HG03342 (cell line): ENCODE measurements around the gene GPNMB.

Experiments used
- ATAC-seq: cut with Tn5 transposase; IDR thresholded peaks from one replicate; pipeline ENCODE4 v1.9.1; 2021; ENCODE audit warnings: mild to moderate bottlenecking, moderate library complexity; ENCODE audit not compliant: unreplicated experiment

Gene GPNMB

GRCh38 chr7:23268167-23268566, 21.6 kb downstream of the GPNMB start:
- ATAC-seq: no peak

DNA sequence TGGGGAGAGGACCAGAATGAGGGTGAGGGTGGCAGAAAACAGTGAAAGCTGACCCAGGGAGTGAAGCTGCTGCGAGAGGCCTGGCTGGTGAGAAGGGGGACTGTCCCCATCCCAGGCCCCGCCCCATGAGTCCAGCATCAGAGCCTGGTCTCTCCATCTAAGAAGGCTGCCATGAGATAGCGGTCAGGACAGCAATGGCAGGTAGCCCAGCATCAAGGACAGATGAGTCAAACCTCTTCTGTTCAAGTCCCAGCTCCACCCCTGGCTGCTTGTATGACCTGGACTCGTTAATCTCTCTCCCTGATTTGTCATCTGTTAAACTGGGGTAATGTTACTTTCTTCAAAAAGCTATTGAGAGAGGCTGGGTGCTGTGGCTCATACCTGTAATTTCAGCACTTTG, 22.2 kb downstream of the GPNMB start:
- ATAC-seq: no peak

DNA sequence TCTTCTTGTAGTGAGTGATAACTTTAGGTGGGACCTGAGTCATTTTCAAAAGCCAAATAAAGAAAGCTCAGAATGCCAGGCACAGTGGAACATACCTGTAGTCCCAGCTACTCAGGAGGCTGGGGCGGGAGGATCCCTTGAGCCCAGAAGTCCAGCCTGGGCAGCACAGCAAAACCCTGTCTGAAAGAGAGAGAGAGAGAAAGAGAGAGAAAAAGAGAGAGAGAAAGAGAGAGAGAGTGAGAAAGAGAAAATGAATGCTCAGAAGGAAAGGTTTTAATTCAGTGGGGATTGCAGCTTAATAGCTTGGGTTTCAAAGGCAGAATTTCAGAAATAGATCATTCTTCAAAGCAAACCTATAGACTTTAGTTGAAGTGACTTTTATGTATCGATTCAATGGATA, 25.7 kb downstream of the GPNMB start:
- no peak for ATAC-seq

DNA sequence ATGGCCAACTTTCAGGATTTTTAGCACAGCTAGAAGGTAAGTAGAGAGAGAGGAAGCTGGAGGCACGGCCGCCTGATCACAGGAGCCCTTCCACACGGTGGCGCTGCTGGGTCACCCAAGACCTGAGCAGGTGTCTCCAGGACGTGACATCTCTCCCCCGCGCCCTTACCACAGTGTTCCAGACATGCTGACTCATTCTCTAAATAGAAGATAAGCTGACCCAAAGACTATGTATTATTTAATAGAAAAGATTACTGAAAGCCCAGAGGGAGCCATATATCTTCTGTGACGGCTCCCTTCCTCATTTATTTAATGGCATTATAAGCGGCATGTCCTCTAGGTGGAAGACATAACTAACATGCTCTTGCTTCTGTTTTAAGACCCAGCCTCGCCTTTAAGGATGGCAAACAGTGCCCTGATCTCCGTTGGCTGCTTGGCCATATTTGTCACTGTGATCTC, 26.6 kb downstream of the GPNMB start:
- peak; percentile 97 for ATAC-seq

GRCh38 chr7:23275912-23276311, 29.3 kb downstream of the GPNMB start:
- ATAC-seq: no peak

DNA sequence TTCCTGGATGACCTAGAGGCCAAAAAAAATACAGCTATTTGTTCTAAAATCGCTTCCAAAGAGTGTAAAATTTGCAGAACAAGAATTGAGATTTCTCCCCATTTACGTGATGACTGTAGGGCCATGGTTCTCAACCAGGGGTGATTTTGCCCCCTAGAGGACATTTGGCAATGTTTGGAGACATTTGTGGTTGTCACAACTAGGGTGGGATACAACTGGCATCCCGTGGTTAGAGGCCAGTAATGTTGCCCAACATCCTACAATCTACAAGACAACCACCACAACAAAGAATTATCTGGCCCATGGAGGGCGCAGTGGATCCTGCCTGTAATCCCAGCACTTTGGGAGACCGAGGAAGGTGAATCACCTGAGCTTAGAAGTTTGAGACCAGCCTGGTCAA, 29.8 kb downstream of the GPNMB start:
- ATAC-seq: no peak

DNA sequence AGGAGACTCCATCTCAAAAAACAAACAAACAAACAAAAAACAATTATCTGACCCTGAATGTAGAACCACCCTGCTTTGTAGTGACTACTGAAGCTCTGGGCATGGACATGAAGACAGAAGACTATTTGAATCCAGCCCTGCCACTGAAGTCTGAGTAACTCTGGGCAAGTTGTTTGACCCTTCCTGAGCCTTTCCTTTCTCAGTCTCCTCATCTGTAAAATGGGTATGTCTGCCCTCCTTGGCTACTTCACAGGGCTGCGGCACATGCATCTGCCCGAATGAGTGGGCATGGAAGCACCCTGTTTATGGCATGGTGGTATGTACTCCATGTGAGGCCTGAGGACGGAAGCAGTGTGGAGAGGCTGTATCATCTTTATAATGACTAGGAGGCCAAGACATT, 30.4 kb downstream of the GPNMB start:
- ATAC-seq: peak; percentile 5

GRCh38 chr7:23277359-23277989, 30.9 kb downstream of the GPNMB start:
- peak; percentile 42 for ATAC-seq

DNA sequence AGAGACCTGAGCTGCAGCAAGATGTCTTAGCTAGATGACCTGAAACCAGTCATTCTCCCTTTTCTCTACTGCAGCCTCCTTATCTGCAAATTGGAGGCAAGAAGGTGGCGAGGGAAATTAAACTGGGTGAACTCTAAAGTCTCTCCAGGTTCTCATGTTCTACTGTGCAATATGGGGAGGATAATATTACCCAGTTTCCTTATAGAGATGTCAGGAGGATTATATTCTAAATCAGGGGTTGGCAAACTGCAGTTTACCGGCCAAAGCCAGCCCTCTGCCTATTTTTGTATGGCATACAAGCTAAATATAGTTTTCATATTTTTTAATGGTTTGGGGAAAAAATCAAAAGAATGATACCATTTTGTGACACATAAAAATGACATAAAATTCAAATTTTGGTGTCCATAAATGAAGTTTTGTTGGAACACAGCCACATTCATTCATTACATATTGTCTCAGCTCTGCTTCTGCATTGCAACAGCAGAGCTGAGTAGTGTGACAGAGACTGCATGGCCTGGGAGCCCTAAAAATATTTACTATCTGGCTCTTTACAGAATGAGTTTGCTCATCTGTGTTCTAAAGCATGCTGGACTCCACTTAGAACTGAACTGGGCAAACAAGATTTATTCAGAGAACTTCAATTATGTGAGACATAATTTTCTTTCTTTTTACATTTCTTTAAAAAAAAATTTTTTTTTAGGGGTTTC, 33.4 kb downstream of the GPNMB start:
- ATAC-seq: no peak

DNA sequence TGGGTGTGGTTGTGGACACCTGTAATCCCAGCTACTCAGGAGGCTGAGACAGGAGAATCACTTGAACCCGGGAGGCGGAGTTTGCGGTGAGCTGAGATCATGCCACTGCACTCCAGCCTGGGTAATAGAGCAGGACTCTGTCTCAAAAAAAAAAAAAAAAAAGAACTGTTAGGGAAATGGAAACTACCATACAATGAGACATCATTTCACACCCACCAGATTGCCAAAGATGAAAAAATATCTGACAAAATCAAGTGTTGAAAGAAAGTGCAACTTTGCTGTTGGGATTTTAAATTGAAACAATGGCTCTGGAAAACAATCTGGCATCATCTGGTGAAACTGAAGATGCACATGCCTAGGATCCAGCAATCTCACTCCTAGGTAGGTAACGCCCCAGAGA, 36.5 kb downstream of the GPNMB start:
- no peak for ATAC-seq

GRCh38 chr7:23284871-23285270, 38.3 kb downstream of the GPNMB start:
- ATAC-seq: no peak

DNA sequence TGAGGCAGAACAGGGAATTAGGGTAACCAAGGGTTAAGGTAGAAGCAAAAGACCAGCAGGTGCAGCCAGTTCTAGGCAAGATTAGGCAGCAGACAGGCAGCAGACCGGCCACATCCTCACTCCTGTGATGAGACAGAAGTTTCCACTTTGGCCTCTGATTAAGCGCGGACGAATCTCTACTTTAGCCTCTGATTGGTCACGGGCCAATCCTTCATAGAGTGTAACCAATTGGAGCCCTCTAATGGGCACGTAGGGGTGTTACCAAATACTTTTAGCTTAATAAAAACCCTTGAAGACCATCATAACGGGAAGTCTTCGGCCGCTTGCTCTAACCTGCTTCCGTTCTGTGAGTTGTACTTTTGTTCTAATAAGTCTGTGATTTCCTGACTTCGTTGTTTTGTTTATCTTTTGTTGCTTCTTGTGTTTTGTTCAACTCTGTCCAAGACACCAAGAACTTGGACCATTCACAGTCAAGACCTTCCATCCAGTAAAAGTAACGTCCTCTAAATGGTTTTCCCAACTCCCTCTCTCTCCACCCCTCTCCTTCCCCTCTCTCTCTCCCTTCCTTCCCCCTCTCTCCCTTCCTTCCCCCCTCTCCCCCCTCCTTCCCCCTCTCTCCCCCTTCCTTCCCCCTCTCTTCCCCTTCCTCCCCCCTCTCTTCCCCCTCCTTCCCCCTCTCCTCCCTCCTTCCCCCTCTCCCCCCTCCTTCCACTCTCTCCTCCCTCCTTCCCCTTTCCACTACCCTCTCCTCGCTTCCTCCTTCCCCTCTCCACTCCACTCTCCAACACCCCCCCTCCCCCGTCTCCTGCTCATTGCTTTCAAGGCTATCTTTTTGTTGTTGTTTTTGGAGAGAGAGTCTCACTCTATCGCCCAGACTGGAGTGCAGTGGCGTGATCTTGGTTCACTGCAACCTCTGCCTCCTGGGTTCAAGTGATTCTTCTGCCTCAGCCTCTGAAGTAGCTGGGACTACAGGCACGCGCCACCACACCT, 39.4 kb downstream of the GPNMB start:
- ATAC-seq: no peak

- no peak for ATAC-seq
Measured at GRCh38 chr7:23287612-23288011, 41.0 kb downstream of the GPNMB start.

GRCh38 chr7:23290993-23291392, 44.4 kb downstream of the GPNMB start:
- no peak for ATAC-seq

DNA sequence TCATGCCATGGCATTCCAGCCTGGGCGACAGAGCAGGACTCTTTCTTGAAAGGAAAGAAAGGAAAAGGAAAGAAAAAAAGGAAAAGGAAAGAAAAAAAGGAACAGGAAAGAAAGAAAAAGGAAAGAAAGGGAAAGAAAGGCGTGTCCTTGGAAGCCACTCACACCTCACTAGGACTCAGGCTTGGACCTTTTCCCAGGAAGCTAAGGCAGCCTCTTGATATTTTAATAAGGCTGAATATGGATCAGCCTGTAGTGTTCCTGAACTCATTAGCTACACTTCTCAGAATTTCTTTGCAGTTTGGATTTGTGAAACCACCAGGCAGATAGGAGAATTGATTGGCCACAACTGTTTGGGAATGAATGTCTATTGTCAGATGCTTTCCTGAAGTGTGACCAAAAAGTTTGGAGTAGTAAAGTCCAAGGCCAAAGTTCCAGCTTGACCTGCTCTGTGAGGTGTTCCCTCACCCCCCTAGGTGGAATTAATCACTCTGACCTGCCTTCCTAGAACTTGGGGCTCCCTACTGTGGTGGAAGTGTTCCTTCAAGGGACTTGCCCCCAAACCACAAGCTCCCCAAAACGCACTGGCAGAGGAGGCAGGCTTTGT, 45.5 kb downstream of the GPNMB start:
- ATAC-seq: no peak

DNA sequence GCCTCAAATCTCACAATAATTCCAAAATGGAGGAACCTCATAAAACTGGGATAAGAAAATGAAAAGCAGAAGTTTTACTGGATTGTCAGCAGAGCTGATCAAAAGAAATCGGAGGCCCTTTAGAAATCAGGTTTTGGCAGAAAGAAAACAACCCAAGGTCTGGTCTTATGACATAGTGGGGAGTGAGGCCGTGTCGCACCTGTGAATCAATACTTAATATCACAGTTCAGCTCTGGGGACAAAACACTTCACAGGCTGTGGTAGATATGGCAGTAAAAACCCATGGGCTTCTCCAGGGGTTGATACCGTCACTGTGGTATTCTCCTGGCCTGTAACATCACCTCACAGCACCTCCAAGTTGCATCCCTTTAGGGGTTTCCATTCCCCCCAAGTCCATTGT, 46.0 kb downstream of the GPNMB start:
- ATAC-seq: no peak

DNA sequence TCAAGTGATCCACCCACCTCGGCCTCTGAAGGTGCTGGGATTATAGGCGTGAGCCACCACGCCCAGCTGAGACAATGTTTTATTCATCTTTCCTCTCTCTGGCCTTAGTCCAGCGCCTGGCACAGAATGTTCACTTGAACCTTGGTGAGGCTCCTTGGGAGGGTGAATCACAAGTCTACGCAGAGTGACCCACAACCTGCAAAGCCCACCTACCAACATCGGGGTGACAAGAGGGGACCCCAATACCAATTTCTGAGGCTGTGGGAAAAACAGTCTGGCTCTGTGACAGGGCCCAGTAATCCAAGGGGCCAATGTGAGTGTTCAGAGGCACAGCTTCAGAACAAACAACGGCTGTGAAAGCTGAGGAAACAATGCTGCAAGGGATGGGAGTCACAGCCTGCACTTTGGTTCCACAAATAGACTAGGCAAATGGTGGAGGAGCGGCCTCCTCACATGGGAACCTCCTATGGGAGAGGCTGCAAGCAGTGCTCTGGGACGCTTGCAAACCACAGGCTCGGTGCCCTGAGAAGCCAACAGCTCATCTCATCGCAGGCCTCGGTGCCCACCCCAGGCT, 47.0 kb downstream of the GPNMB start:
- ATAC-seq: no peak

DNA sequence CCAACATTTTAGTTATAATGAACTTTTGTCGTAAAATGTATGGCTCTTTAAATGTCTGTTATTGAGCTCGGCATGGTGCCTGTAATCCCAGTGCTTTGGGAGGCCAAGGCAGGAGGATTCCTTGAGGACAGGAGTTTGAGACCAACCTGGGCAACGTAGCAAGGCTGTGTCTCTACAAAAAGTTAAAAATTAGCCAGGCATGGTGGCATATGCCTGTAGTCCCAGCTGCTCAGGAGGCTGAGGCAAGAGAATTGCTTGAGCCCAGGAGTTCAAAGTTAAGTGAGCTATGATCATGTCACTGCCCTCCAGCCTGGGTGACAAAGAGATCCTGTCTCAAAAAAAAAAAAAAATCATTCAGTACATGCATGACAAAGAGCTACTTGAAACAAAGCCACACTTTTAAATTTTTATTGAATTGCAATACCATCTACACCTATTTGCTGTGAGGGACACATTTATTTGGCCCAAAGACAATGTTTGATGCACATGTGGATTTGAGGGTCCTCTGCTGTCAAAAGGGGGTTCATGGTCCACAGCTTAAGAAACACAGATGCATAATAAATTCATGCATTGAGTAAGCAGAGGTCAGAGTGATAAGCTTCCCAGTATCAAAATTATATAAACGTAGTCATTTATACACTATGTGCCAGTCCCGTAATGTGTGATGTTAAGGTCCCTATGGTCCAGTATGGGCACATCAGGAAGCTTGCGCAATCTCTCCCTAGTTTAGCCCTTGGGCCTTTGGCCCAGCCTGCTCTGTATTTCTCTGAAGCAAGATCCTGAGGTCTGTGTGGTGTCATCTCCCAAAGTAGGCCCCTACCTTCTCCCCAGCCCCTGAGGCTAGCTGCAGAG, 48.2 kb downstream of the GPNMB start:
- ATAC-seq: no peak

GRCh38 chr7:23295401-23295697, 48.8 kb downstream of the GPNMB start:
- ATAC-seq: no peak
